Liver (tissue), 9 donors: ENCODE results near the gene TMF1. TPM values are rescaled to one million over a fixed set of nuclear protein-coding genes. Genes with fewer than 3 reads are reported as not detected.

Experiments used
- DNase-seq: peaks from one replicate; pipeline ENCODE4 v3.0.0-alpha.2; 2017; ENCODE audit warnings: low spot score
- H3K27ac ChIP-seq, 2 donors: one replicate each; pipeline ENCODE4 v1.7.0; 2013; ENCODE audit warnings: inconsistent platforms in 2 of 2, low read length in 2 of 2, control low read depth in 1 of 2, low read depth in 1 of 2, mild to moderate bottlenecking in 1 of 2
- H3K27me3 ChIP-seq, 4 donors: one replicate each; pipeline versions ENCODE4 v1.6.1 to v1.7.0; 2013; ENCODE audit warnings: low read length in 3 of 4, inconsistent platforms in 1 of 4, mild to moderate bottlenecking in 1 of 4, moderate library complexity in 1 of 4; ENCODE audit not compliant: control insufficient read depth in 4 of 4, insufficient read depth in 4 of 4
- H3K36me3 ChIP-seq, 4 donors: one replicate each; pipeline versions ENCODE4 v1.6.1 to v1.7.0; 2013; ENCODE audit warnings: low read length in 3 of 4, mild to moderate bottlenecking in 3 of 4, low read depth in 1 of 4, moderate library complexity in 1 of 4; ENCODE audit not compliant: control insufficient read depth in 4 of 4, insufficient read depth in 3 of 4
- H3K4me1 ChIP-seq, 4 donors: one replicate each; pipeline versions ENCODE4 v1.6.1 to v1.7.0; 2013; ENCODE audit warnings: low read length in 3 of 4, mild to moderate bottlenecking in 3 of 4, moderate library complexity in 1 of 4; ENCODE audit not compliant: control insufficient read depth in 4 of 4, insufficient read depth in 4 of 4
- H3K4me3 ChIP-seq, 3 donors: one replicate each; pipeline versions ENCODE4 v1.6.1 to v1.7.0; 2013; ENCODE audit warnings: low read length in 3 of 3, control low read depth in 1 of 3, low read depth in 1 of 3, mild to moderate bottlenecking in 1 of 3
- H3K9ac ChIP-seq, 2 donors: one replicate each; pipeline ENCODE4 v1.7.0; 2013; ENCODE audit warnings: low read length in 2 of 2, mild to moderate bottlenecking in 2 of 2, moderate library complexity in 2 of 2, control low read depth in 1 of 2, low read depth in 1 of 2
- H3K9me3 ChIP-seq, 4 donors: one replicate each; pipeline versions ENCODE4 v1.6.1 to v1.7.0; 2013; ENCODE audit warnings: low read length in 3 of 4; ENCODE audit not compliant: control insufficient read depth in 4 of 4
- ATF3 ChIP-seq: IDR thresholded peaks from 2 replicates; pipeline ENCODE4 v1.6.1; 2016; ENCODE audit warnings: antibody characterized with exemption
- CTCF ChIP-seq: fragments of 150-350 bp; IDR thresholded peaks from 2 replicates; pipeline ENCODE4 v1.5.1; 2017; ENCODE audit warnings: improper control_type of control experiment, low read depth, low read length; ENCODE audit not compliant: missing input control
- EGR1 ChIP-seq, 2 donors: IDR thresholded peaks; 2 replicates each; pipeline ENCODE4 v1.6.1; 2016 to 2018; ENCODE audit warnings: antibody characterized with exemption in 2 of 2, low read depth in 2 of 2
- FOXA1 ChIP-seq: IDR thresholded peaks from 2 replicates; pipeline ENCODE4 v1.6.1; 2016; ENCODE audit warnings: antibody characterized with exemption
- FOXA2 ChIP-seq: IDR thresholded peaks from 2 replicates; pipeline ENCODE4 v1.6.1; 2016; ENCODE audit warnings: antibody characterized with exemption
- GABPA ChIP-seq, 2 donors: IDR thresholded peaks in 1 of 2; conservative IDR thresholded peaks in 1 of 2; 2 replicates each; pipeline ENCODE4 v1.6.1; 2016; ENCODE audit warnings: antibody characterized with exemption in 2 of 2, mild to moderate bottlenecking in 1 of 2, moderate library complexity in 1 of 2
- HNF4A ChIP-seq, 2 donors: conservative IDR thresholded peaks; 2 replicates each; pipeline ENCODE4 v1.6.1; 2016; ENCODE audit warnings: antibody characterized with exemption in 2 of 2, mild to moderate bottlenecking in 2 of 2
- HNF4G ChIP-seq: IDR thresholded peaks from 2 replicates; pipeline ENCODE4 v1.6.1; 2016; ENCODE audit warnings: antibody characterized with exemption
- JUND ChIP-seq, 2 donors: IDR thresholded peaks; 2 replicates each; pipeline ENCODE4 v1.6.1; 2016; ENCODE audit warnings: antibody characterized with exemption in 2 of 2
- NR2F2 ChIP-seq: IDR thresholded peaks from 2 replicates; pipeline ENCODE4 v1.6.1; 2016; ENCODE audit warnings: antibody characterized with exemption
- RAD21 ChIP-seq, 2 donors: IDR thresholded peaks; 2 replicates each; pipeline ENCODE4 v1.6.1; 2016; ENCODE audit warnings: antibody characterized with exemption in 2 of 2, mild to moderate bottlenecking in 2 of 2
- REST ChIP-seq: IDR thresholded peaks from 2 replicates; pipeline ENCODE4 v1.6.1; 2016; ENCODE audit warnings: antibody characterized with exemption, mild to moderate bottlenecking
- RXRA ChIP-seq, 2 donors: IDR thresholded peaks; 2 replicates each; pipeline ENCODE4 v1.6.1; 2017 to 2018; ENCODE audit warnings: antibody characterized with exemption in 2 of 2, mild to moderate bottlenecking in 1 of 2
- SP1 ChIP-seq: IDR thresholded peaks from 2 replicates; pipeline ENCODE4 v1.6.1; 2018; ENCODE audit warnings: antibody characterized with exemption, mild to moderate bottlenecking
- TAF1 ChIP-seq: conservative IDR thresholded peaks from 2 replicates; pipeline ENCODE4 v1.6.1; 2016; ENCODE audit warnings: antibody characterized with exemption, mild to moderate bottlenecking
- YY1 ChIP-seq: IDR thresholded peaks from 2 replicates; pipeline ENCODE4 v1.6.1; 2016; ENCODE audit warnings: antibody characterized with exemption, mild to moderate bottlenecking
- WGBS: extraction: QIAGEN DNeasy Blood & Tissue Kit; methylation state at CpG from one replicate; pipeline ENCODE4 v1.1.7; 2013; 5-methylcytosine and 5-hydroxymethylcytosine counted together
- polyA plus RNA-seq, 2 donors: library from polyadenylated mRNA; stranded (reverse) in 1 of 2; unstranded in 1 of 2; fragments of 200-250 nt in 1 of 2; fragments of >200 nt in 1 of 2; fragmentation: Nextera tagmentation in 1 of 2; extraction: Ambion mirVana in 1 of 2; gene quantifications; one replicate each; pipeline versions ENCODE4 v1.2.1 to v1.2.3, GENCODE V29; 2013 to 2015
- total RNA-seq, 2 donors: library from RNA; depleted of rRNA; stranded (reverse); fragments of >200 nt; gene quantifications; one replicate each; pipeline ENCODE4 v1.2.3, GENCODE V29; 2014
- TF ChIP-seq, protein P1 (sequence below): IDR thresholded peaks from 2 replicates; pipeline ENCODE4 v1.6.1; 2016; ENCODE audit warnings: antibody characterized with exemption
- TF ChIP-seq, protein P2 (sequence below): IDR thresholded peaks from 2 replicates; pipeline ENCODE4 v1.6.1; 2016; ENCODE audit warnings: antibody characterized with exemption
- donor health status: healthy.
- donor health status: healthy.
- donor health status: healthy.
- donor health status: healthy.
- donor health status: healthy.

TMF1 gene
- total and polyA plus RNA-seq, 4 donors: 5.5 to 19.4 (median 8.6) TPM

- Histone ChIP-seq H3K9me3 (no peaks in the 10 kb centered on the region), H3K4me3 (no peak overlapping the region), H3K9ac (no peak overlapping the region), H3K27me3 (no peaks in the 10 kb centered on the region), H3K36me3 (peaks cover 18 to 55% (median 52%) of the 10 kb centered on the region in 4 donors), H3K27ac (no peak overlapping the region), H3K4me1 (no peaks in the 10 kb centered on the region)
- TF ChIP-seq, protein P1, sequence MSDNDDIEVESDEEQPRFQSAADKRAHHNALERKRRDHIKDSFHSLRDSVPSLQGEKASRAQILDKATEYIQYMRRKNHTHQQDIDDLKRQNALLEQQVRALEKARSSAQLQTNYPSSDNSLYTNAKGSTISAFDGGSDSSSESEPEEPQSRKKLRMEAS: no peak
- TF ChIP-seq, protein P2, sequence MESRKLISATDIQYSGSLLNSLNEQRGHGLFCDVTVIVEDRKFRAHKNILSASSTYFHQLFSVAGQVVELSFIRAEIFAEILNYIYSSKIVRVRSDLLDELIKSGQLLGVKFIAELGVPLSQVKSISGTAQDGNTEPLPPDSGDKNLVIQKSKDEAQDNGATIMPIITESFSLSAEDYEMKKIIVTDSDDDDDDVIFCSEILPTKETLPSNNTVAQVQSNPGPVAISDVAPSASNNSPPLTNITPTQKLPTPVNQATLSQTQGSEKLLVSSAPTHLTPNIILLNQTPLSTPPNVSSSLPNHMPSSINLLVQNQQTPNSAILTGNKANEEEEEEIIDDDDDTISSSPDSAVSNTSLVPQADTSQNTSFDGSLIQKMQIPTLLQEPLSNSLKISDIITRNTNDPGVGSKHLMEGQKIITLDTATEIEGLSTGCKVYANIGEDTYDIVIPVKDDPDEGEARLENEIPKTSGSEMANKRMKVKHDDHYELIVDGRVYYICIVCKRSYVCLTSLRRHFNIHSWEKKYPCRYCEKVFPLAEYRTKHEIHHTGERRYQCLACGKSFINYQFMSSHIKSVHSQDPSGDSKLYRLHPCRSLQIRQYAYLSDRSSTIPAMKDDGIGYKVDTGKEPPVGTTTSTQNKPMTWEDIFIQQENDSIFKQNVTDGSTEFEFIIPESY: no peak
- TF ChIP-seq SP1 (no peak), RAD21 (IDR thresholded peaks at IDR 0.05) (no peak), RXRA (IDR thresholded peaks at IDR 0.05) (no peak), TAF1 (no peak), HNF4A (conservative IDR thresholded peaks at IDR 0.05) (no peak), YY1 (no peak), FOXA1 (no peak), EGR1 (IDR thresholded peaks at IDR 0.05; ENCODE audit: low read depth in 2 of 2) (no peak), GABPA (IDR thresholded peaks at IDR 0.05 in 1 of 2, conservative IDR thresholded peaks at IDR 0.05 in 1 of 2) (no peak), HNF4G (no peak), CTCF (no peak), ATF3 (no peak), FOXA2 (no peak), NR2F2 (no peak), JUND (IDR thresholded peaks at IDR 0.05) (no peak), REST (no peak)
- 94% methylated on average over 1 of the region's 1 CpG for WGBS
- no peak for DNase-seq
Measured at GRCh38 chr3:69031635-69032034, 20.5 kb downstream of the TMF1 start.
